Peyer's patch (tissue), 4 donors: ENCODE results near the gene PIP4P1.

Source experiments
- POLR2A ChIP-seq, 2 donors: fragments of 450-650 bp; IDR thresholded peaks; one replicate each; pipeline ENCODE4 v1.5.1; 2017; ENCODE audit warnings: antibody characterized with exemption in 2 of 2, mild to moderate bottlenecking in 2 of 2, moderate library complexity in 2 of 2
- TF ChIP-seq, protein P1 (sequence below), 6 experiments: fragments of 450-650 bp in 4 of 6; fragments of 200-600 bp in 2 of 6; sonication (generic) in 1 of 6; IDR thresholded peaks; one replicate each; pipeline ENCODE4 v1.5.1; 2017 to 2019; ENCODE audit warnings: antibody characterized with exemption in 6 of 6, mild to moderate bottlenecking in 3 of 6, moderate library complexity in 1 of 6

DNA sequence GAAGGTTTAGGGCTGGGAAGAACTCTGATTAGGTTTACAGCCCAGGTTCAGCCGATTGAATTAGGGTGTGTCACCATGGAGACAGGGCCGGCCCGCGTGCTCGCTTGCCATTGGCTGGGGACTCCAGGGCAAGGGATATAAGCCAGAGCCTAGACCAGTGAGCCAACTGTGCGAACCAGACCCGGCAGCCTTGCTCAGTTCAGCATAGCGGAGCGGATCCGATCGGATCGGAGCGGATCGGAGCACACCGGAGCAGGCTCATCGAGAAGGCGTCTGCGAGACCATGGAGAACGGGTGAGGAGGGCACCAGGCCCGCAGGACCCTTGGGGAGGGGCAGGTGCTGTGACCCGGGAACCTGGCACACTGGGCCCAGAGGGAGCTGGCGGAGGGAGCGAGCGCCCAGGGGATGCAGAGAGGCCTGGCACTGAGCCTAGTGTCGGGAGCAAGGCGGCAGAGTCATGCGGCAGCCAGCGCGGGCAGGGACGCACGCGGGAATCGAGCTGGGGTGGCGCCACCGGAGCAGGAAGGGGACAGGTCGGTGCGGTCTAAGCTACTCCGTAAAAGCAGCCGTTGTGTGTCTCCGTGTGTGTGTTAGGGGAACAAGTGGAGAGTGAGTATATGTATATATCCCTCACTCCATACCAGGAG is 8.1 kb upstream of the PIP4P1 start, which contains the start of gene PNP:
- peak; percentile 99 to 100 for TF ChIP-seq POLR2A (IDR thresholded peaks at IDR 0.05)
- TF ChIP-seq, protein P1, sequence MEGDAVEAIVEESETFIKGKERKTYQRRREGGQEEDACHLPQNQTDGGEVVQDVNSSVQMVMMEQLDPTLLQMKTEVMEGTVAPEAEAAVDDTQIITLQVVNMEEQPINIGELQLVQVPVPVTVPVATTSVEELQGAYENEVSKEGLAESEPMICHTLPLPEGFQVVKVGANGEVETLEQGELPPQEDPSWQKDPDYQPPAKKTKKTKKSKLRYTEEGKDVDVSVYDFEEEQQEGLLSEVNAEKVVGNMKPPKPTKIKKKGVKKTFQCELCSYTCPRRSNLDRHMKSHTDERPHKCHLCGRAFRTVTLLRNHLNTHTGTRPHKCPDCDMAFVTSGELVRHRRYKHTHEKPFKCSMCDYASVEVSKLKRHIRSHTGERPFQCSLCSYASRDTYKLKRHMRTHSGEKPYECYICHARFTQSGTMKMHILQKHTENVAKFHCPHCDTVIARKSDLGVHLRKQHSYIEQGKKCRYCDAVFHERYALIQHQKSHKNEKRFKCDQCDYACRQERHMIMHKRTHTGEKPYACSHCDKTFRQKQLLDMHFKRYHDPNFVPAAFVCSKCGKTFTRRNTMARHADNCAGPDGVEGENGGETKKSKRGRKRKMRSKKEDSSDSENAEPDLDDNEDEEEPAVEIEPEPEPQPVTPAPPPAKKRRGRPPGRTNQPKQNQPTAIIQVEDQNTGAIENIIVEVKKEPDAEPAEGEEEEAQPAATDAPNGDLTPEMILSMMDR (IDR thresholded peaks at IDR 0.05): no peak
